HepG2 (cell line): ENCODE data around the gene TOM1L2. TPM values are rescaled to one million over a fixed set of nuclear protein-coding genes. Genes with fewer than 3 reads are reported as not detected.

ENCODE experiments used
- CEBPB ChIP-seq: IDR thresholded peaks from 2 replicates; pipeline ENCODE4 v1.6.1; 2011; ENCODE audit warnings: low read depth, low read length, improper control_type of control experiment, borderline replicate concordance
- CREM ChIP-seq, 2 experiments: sonication (generic) in 1 of 2; formaldehyde crosslinking in 1 of 2; IDR thresholded peaks; 2 replicates each; pipeline versions ENCODE4 v1.4.0 to v1.6.1; 2016 to 2020; ENCODE audit warnings: antibody characterized with exemption in 1 of 2, mild to moderate bottlenecking in 1 of 2, missing genetic modification reagents in 1 of 2
- HDAC1 ChIP-seq: sonication (generic); formaldehyde crosslinking; IDR thresholded peaks from 2 replicates; pipeline ENCODE4 v1.5.1; 2020; ENCODE audit warnings: mild to moderate bottlenecking, missing genetic modification reagents
- LCORL ChIP-seq, 2 experiments: fragments of 450-650 bp in 1 of 2; sonication (generic) in 1 of 2; formaldehyde crosslinking in 1 of 2; IDR thresholded peaks; 2 replicates each; pipeline versions ENCODE4 v1.5.0 to v1.6.1; 2017 to 2020; ENCODE audit warnings: antibody characterized with exemption in 1 of 2, missing genetic modification reagents in 1 of 2
- MXI1 ChIP-seq: IDR thresholded peaks from 3 replicates; pipeline ENCODE4 v1.6.1; 2012; ENCODE audit warnings: low read depth, low read length, inconsistent platforms, borderline replicate concordance
- MYC ChIP-seq: sonication (generic); formaldehyde crosslinking; IDR thresholded peaks from 2 replicates; pipeline ENCODE4 v1.9.0; 2021; ENCODE audit warnings: missing genetic modification reagents, borderline replicate concordance
- PITX1 ChIP-seq: sonication (generic); formaldehyde crosslinking; IDR thresholded peaks from 2 replicates; pipeline ENCODE4 v1.5.1; 2020; ENCODE audit warnings: mild to moderate bottlenecking, missing genetic modification reagents
- PRPF4 ChIP-seq: fragments of 200-400 bp; formaldehyde crosslinking; IDR thresholded peaks from 2 replicates; pipeline ENCODE4 v1.6.1; 2016; ENCODE audit warnings: low read length, low read depth; ENCODE audit not compliant: poor library complexity, severe bottlenecking
- RAD21 ChIP-seq: fragments of 450-650 bp; formaldehyde crosslinking; IDR thresholded peaks from 2 replicates; pipeline ENCODE4 v1.5.0; 2020; ENCODE audit warnings: mild to moderate bottlenecking
- RBM39 ChIP-seq: fragments of 200-400 bp; formaldehyde crosslinking; IDR thresholded peaks from one replicate; pipeline ENCODE4 v1.6.1; 2018; ENCODE audit warnings: antibody characterized with exemption, mild to moderate bottlenecking, low read depth, low read length; ENCODE audit not compliant: poor library complexity, severe bottlenecking
- RXRA ChIP-seq: sonication (generic); formaldehyde crosslinking; IDR thresholded peaks from 2 replicates; pipeline ENCODE4 v1.5.1; 2020; ENCODE audit warnings: missing genetic modification reagents
- SALL1 ChIP-seq: sonication (generic); formaldehyde crosslinking; IDR thresholded peaks from 2 replicates; pipeline ENCODE4 v1.8.0; 2022; ENCODE audit warnings: mild to moderate bottlenecking, missing genetic modification reagents
- SMARCE1 ChIP-seq: fragments of 450-650 bp; IDR thresholded peaks from 2 replicates; pipeline ENCODE4 v1.6.1; 2017; ENCODE audit warnings: borderline replicate concordance
- ZNF17 ChIP-seq: sonication (generic); formaldehyde crosslinking; IDR thresholded peaks from 2 replicates; pipeline ENCODE4 v1.5.0; 2020; ENCODE audit warnings: mild to moderate bottlenecking, missing genetic modification reagents
- ZNF703 ChIP-seq: sonication (generic); formaldehyde crosslinking; IDR thresholded peaks from 2 replicates; pipeline ENCODE4 v1.5.1; 2020; ENCODE audit warnings: missing genetic modification reagents, mild to moderate bottlenecking, moderate library complexity, borderline replicate concordance
- polyA plus RNA-seq, 8 experiments: library from polyadenylated mRNA; depleted of rRNA in 3 of 8; stranded (reverse) in 7 of 8; unstranded in 1 of 8; fragments of >200 nt; fragmentation: Illumina TruSeq in 4 of 8; extraction: Trizol in 4 of 8; gene quantifications; 2 replicates each; pipeline versions ENCODE4 v1.2.1 to v1.2.3, GENCODE V29; 2011 to 2016; ENCODE audit warnings: low read depth in 4 of 8, missing spikeins in 1 of 8, mixed read lengths in 1 of 8; ENCODE audit not compliant: insufficient read depth in 1 of 8
- total RNA-seq, 5 experiments: library from RNA; depleted of rRNA; stranded (reverse); fragments of >200 nt; fragmentation: Illumina TruSeq; extraction: Trizol; gene quantifications; 2 replicates each; pipeline ENCODE4 v1.2.3, GENCODE V29; 2016; ENCODE audit warnings: low read depth in 1 of 5
- TF ChIP-seq, protein P1 (sequence below): sonication (generic); formaldehyde crosslinking; IDR thresholded peaks from 2 replicates; pipeline ENCODE4 v1.5.0; 2020; ENCODE audit warnings: mild to moderate bottlenecking, missing genetic modification reagents, borderline replicate concordance
- TF ChIP-seq, protein P2 (sequence below): IDR thresholded peaks from 2 replicates; pipeline ENCODE4 v1.6.1; 2016; ENCODE audit warnings: low read depth
- TF ChIP-seq, protein P3 (sequence below): sonication (generic); formaldehyde crosslinking; IDR thresholded peaks from 2 replicates; pipeline ENCODE4 v1.4.0; 2020; ENCODE audit warnings: missing genetic modification reagents

The TOM1L2 gene
- total and polyA plus RNA-seq, 2 of the 13 experiments (the other 11 are each of a cell fraction or from before 2014, with no cell fraction given), result 4.7 to 7.4 TPM

DNA sequence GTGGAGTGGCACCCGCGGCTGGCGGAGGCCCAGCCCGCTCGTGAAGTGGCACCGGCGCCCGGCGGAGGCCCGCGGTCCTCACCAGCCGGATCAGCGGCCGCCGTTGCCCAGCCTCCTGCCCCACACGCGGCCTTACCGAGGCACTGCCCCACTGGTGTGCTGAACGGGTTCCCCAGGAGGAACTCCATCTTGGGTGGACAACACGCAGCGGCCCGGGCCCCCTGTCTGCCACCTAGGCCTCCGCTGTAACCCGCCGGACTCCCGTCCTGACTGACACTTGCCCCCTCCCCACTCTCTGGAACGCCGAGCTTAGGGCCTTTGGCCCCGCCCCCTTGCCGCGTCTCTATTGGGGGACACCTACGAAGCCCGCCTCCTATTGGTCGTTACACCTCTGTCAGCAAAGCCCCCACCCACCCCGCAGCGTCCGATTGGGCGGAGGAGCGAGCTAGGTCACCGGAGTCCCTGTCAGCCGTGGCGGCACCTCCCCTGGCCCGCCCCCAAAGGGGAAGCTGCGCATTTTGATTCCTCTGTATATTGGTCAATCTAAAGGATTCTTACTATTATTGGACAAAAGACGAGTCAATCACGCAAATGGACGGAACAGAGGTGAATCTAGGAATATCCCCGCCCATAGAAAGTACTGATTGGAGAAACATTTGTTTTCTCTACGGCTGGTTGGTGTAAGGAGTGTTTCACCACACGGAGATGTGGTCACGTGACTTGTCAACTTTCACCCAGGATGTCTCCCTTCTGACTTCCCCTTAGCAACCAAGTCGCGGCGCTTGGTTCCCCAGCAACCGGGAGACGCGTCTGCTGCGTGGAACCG lies at the start of gene TOM1L2, which contains the start of gene DRC3 (continued):
- peak; percentile 85; the same call in 1 of the 2 replicates for TF ChIP-seq RXRA (CRISPR knock-in tag)
- TF ChIP-seq SALL1 (CRISPR knock-in tag), result peak; percentile 59
- TF ChIP-seq MYC (CRISPR knock-in tag), result peak; percentile 45; the same call in 1 of the 2 replicates
- TF ChIP-seq ZNF17 (CRISPR knock-in tag), result no peak
- no peak for TF ChIP-seq SMARCE1
- TF ChIP-seq RAD21 (CRISPR knock-in tag), result 0 out of 2 replicates have a peak, but pooled peaks have one; percentile 25
- peak; percentile 45; the same call in 1 of the 2 replicates for TF ChIP-seq CEBPB
- no peak for TF ChIP-seq PRPF4
- peak; percentile 91 for TF ChIP-seq CREM (IDR thresholded peaks at IDR 0.05)
- no peak for TF ChIP-seq CREM (CRISPR knock-in tag; IDR thresholded peaks at IDR 0.05)
- TF ChIP-seq RBM39, result peak; percentile 27
- TF ChIP-seq, protein P1, sequence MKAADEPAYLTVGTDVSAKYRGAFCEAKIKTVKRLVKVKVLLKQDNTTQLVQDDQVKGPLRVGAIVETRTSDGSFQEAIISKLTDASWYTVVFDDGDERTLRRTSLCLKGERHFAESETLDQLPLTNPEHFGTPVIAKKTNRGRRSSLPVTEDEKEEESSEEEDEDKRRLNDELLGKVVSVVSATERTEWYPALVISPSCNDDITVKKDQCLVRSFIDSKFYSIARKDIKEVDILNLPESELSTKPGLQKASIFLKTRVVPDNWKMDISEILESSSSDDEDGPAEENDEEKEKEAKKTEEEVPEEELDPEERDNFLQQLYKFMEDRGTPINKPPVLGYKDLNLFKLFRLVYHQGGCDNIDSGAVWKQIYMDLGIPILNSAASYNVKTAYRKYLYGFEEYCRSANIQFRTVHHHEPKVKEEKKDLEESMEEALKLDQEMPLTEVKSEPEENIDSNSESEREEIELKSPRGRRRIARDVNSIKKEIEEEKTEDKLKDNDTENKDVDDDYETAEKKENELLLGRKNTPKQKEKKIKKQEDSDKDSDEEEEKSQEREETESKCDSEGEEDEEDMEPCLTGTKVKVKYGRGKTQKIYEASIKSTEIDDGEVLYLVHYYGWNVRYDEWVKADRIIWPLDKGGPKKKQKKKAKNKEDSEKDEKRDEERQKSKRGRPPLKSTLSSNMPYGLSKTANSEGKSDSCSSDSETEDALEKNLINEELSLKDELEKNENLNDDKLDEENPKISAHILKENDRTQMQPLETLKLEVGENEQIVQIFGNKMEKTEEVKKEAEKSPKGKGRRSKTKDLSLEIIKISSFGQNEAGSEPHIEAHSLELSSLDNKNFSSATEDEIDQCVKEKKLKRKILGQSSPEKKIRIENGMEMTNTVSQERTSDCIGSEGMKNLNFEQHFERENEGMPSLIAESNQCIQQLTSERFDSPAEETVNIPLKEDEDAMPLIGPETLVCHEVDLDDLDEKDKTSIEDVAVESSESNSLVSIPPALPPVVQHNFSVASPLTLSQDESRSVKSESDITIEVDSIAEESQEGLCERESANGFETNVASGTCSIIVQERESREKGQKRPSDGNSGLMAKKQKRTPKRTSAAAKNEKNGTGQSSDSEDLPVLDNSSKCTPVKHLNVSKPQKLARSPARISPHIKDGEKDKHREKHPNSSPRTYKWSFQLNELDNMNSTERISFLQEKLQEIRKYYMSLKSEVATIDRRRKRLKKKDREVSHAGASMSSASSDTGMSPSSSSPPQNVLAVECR, result peak; percentile 83
- 0 out of 2 replicates have a peak, but pooled peaks have one; percentile 6 for TF ChIP-seq ZNF703
- TF ChIP-seq, protein P2, sequence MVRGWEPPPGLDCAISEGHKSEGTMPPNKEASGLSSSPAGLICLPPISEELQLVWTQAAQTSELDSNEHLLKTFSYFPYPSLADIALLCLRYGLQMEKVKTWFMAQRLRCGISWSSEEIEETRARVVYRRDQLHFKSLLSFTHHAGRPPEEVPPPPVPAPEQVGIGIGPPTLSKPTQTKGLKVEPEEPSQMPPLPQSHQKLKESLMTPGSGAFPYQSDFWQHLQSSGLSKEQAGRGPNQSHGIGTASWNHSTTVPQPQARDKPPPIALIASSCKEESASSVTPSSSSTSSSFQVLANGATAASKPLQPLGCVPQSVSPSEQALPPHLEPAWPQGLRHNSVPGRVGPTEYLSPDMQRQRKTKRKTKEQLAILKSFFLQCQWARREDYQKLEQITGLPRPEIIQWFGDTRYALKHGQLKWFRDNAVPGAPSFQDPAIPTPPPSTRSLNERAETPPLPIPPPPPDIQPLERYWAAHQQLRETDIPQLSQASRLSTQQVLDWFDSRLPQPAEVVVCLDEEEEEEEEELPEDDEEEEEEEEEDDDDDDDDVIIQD (CRISPR knock-in tag), result peak; percentile 82
- TF ChIP-seq, protein P3, sequence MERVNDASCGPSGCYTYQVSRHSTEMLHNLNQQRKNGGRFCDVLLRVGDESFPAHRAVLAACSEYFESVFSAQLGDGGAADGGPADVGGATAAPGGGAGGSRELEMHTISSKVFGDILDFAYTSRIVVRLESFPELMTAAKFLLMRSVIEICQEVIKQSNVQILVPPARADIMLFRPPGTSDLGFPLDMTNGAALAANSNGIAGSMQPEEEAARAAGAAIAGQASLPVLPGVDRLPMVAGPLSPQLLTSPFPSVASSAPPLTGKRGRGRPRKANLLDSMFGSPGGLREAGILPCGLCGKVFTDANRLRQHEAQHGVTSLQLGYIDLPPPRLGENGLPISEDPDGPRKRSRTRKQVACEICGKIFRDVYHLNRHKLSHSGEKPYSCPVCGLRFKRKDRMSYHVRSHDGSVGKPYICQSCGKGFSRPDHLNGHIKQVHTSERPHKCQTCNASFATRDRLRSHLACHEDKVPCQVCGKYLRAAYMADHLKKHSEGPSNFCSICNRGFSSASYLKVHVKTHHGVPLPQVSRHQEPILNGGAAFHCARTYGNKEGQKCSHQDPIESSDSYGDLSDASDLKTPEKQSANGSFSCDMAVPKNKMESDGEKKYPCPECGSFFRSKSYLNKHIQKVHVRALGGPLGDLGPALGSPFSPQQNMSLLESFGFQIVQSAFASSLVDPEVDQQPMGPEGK (CRISPR knock-in tag), result peak; percentile 40; the same call in 1 of the 2 replicates
- peak; percentile 82 for TF ChIP-seq HDAC1 (CRISPR knock-in tag)
- TF ChIP-seq LCORL (IDR thresholded peaks at IDR 0.05), result peak; percentile 76
- TF ChIP-seq LCORL (CRISPR knock-in tag; IDR thresholded peaks at IDR 0.05), result no peak; the same call in 1 of the 2 replicates
- TF ChIP-seq PITX1, result peak; percentile 51; the same call in 1 of the 2 replicates
- TF ChIP-seq MXI1, result peak; percentile 95; the same call in 2 of the 3 replicates
